HG03521 (cell line): Measurements from ENCODE around the gene HPS6.

ENCODE experiments used
- ATAC-seq: cut with Tn5 transposase; IDR thresholded peaks from one replicate; pipeline ENCODE4 v1.9.1; 2021; ENCODE audit warnings: mild to moderate bottlenecking, moderate library complexity; ENCODE audit not compliant: unreplicated experiment

The HPS6 gene

GRCh38 chr10:102067091-102067916 lies 2.2 kb downstream of the HPS6 start:
- ATAC-seq, result no peak

GRCh38 chr10:102068216-102068615 lies 3.1 kb downstream of the HPS6 start:
- no peak for ATAC-seq

- no peak for ATAC-seq
Observed at GRCh38 chr10:102069071-102069470, 3.9 kb downstream of the HPS6 start.

- ATAC-seq, result no peak
Observed at GRCh38 chr10:102072673-102073527, 7.8 kb downstream of the HPS6 start.

GRCh38 chr10:102083541-102083940 lies 18.4 kb downstream of the HPS6 start:
- no peak for ATAC-seq

GRCh38 chr10:102085336-102085735 lies 20.2 kb downstream of the HPS6 start:
- ATAC-seq, result no peak

- ATAC-seq, result no peak
Observed at GRCh38 chr10:102086196-102086595, 21.0 kb downstream of the HPS6 start.

GRCh38 chr10:102090772-102091171 lies 25.6 kb downstream of the HPS6 start:
- ATAC-seq, result no peak

GRCh38 chr10:102096449-102096848 lies 31.3 kb downstream of the HPS6 start:
- ATAC-seq, result no peak

- ATAC-seq, result no peak
Observed at GRCh38 chr10:102101152-102101551, 36.0 kb downstream of the HPS6 start.

- ATAC-seq, result no peak
Observed at GRCh38 chr10:102102421-102102820, 37.3 kb downstream of the HPS6 start.

- no peak for ATAC-seq
Observed at GRCh38 chr10:102106998-102107397, 41.8 kb downstream of the HPS6 start.

- ATAC-seq, result no peak
Observed at GRCh38 chr10:102109166-102110116, 44.3 kb downstream of the HPS6 start.

- ATAC-seq, result no peak
Observed at GRCh38 chr10:102111276-102111675, 46.1 kb downstream of the HPS6 start.

GRCh38 chr10:102112210-102112817 lies 47.2 kb downstream of the HPS6 start:
- ATAC-seq, result no peak

- ATAC-seq, result no peak
Observed at GRCh38 chr10:102113261-102113955, 48.3 kb downstream of the HPS6 start.

GRCh38 chr10:102113956-102114857 lies 49.1 kb downstream of the HPS6 start:
- ATAC-seq, result peak; percentile 12

GRCh38 chr10:102114861-102115618 lies 49.9 kb downstream of the HPS6 start:
- ATAC-seq, result peak; percentile 59
